Epithelial cell of esophagus (primary cell): ENCODE data around the gene TJP3.
A peak's percentile ranks its signal among the peaks of the same experiment; 100 is the strongest.

Experiments
- DNase-seq: peaks from one replicate; pipeline ENCODE4 v3.0.0; 2010; ENCODE audit warnings: low read depth
- H3K4me3 ChIP-seq: 2 replicates; pipeline ENCODE4 v1.5.1; 2011; ENCODE audit warnings: mild to moderate bottlenecking, low read length, control low read depth
- CTCF ChIP-seq: IDR thresholded peaks from 2 replicates; pipeline ENCODE4 v1.5.1; 2011; ENCODE audit warnings: low read depth, mild to moderate bottlenecking, low read length, control low read depth, inconsistent platforms; ENCODE audit not compliant: insufficient read depth; ENCODE audit errors: missing control alignments

The TJP3 gene

GRCh38 chr19:3725640-3726310, 17.6 kb downstream of the TJP3 start:
- no peak overlapping the region for H3K4me3 ChIP-seq
- no peak for TF ChIP-seq CTCF
- peak; percentile 42 for DNase-seq

- H3K4me3 ChIP-seq: no peak overlapping the region
- DNase-seq: no peak
- TF ChIP-seq CTCF: no peak
Observed at GRCh38 chr19:3730457-3730958, 22.3 kb downstream of the TJP3 start.

- no peak for DNase-seq
Observed at GRCh38 chr19:3732108-3732507, 23.9 kb downstream of the TJP3 start.

GRCh38 chr19:3733549-3734309, 25.5 kb downstream of the TJP3 start:
- no peak for TF ChIP-seq CTCF
- DNase-seq: no peak
- H3K4me3 ChIP-seq: no peak overlapping the region

More at GRCh38 chr19:3732108-3732507, 23.9 kb downstream of the TJP3 start:
- H3K4me3 ChIP-seq: no peak overlapping the region
- TF ChIP-seq CTCF: no peak

GRCh38 chr19:3734310-3734600, 26.1 kb downstream of the TJP3 start:
- no peak overlapping the region for H3K4me3 ChIP-seq
- no peak for DNase-seq
- TF ChIP-seq CTCF: no peak

- no peak for TF ChIP-seq CTCF
- H3K4me3 ChIP-seq: no peak overlapping the region
- DNase-seq: no peak
Observed at GRCh38 chr19:3736106-3736724, 28.0 kb downstream of the TJP3 start.
